Nephron (organoid): Measurements from ENCODE around the gene VAV2.

Source experiments
- H3K27ac Mint-ChIP-seq, 3 experiments: 2 replicates each; pipeline ENCODE4 v1.8.0; 2020; ENCODE audit warnings: mixed read lengths in 3 of 3, mild to moderate bottlenecking in 2 of 3, moderate library complexity in 1 of 3
- H3K27me3 Mint-ChIP-seq: 2 replicates; pipeline ENCODE4 v1.8.0; 2021; ENCODE audit warnings: low read depth, mild to moderate bottlenecking, moderate library complexity, mixed read lengths
- H3K36me3 Mint-ChIP-seq: 2 replicates; pipeline ENCODE4 v1.8.0; 2020; ENCODE audit warnings: low read depth, mixed read lengths
- H3K4me1 Mint-ChIP-seq: 2 replicates; pipeline ENCODE4 v1.8.0; 2020; ENCODE audit warnings: mixed read lengths
- H3K4me3 Mint-ChIP-seq, 3 experiments: 2 replicates each; pipeline ENCODE4 v1.8.0; 2020; ENCODE audit warnings: mild to moderate bottlenecking in 3 of 3, mixed read lengths in 3 of 3, moderate library complexity in 2 of 3
- H3K9me3 Mint-ChIP-seq: 2 replicates; pipeline ENCODE4 v1.8.0; 2020; ENCODE audit warnings: mixed read lengths
- CTCF ChIP-seq, 3 experiments: fragments of 200-600 bp; sonication (generic); IDR thresholded peaks; one replicate each; pipeline ENCODE4 v1.5.0; 2021; ENCODE audit warnings: antibody characterized with exemption in 3 of 3; ENCODE audit not compliant: unreplicated experiment in 3 of 3

VAV2 gene

GRCh38 chr9:133727876-133728441, 264.2 kb downstream of the VAV2 start:
- Mint-ChIP-seq H3K27me3 (peaks cover 7% of the 10 kb centered on the region), H3K4me1 (no peaks in the 10 kb centered on the region), H3K4me3 (no peak overlapping the region), H3K36me3 (peaks cover 8% of the 10 kb centered on the region), H3K27ac (no peak overlapping the region), H3K9me3 (no peaks in the 10 kb centered on the region)
- TF ChIP-seq CTCF (IDR thresholded peaks at IDR 0.05; ENCODE audit: unreplicated experiment in 3 of 3) = no peak

- no peaks in the 10 kb centered on the region for H3K9me3 Mint-ChIP-seq
- TF ChIP-seq CTCF (IDR thresholded peaks at IDR 0.05; ENCODE audit: unreplicated experiment in 3 of 3) = no peak
- no peak overlapping the region for H3K27ac Mint-ChIP-seq
- no peak overlapping the region for H3K4me3 Mint-ChIP-seq
- H3K4me1 Mint-ChIP-seq = no peaks in the 10 kb centered on the region
- H3K27me3 Mint-ChIP-seq = peaks cover 7% of the 10 kb centered on the region
- peaks cover 8% of the 10 kb centered on the region for H3K36me3 Mint-ChIP-seq
Observed at GRCh38 chr9:133727277-133727875, 264.7 kb downstream of the VAV2 start.

- Mint-ChIP-seq H3K4me3 (no peak overlapping the region), H3K36me3 (peaks cover 8% of the 10 kb centered on the region), H3K9me3 (no peaks in the 10 kb centered on the region), H3K27ac (no peak overlapping the region), H3K27me3 (peaks cover 7% of the 10 kb centered on the region), H3K4me1 (no peaks in the 10 kb centered on the region)
- peak; percentile 63 to 70 (median 67) for TF ChIP-seq CTCF (IDR thresholded peaks at IDR 0.05; ENCODE audit: unreplicated experiment in 3 of 3)
Observed at GRCh38 chr9:133726401-133727276, 265.5 kb downstream of the VAV2 start.

DNA sequence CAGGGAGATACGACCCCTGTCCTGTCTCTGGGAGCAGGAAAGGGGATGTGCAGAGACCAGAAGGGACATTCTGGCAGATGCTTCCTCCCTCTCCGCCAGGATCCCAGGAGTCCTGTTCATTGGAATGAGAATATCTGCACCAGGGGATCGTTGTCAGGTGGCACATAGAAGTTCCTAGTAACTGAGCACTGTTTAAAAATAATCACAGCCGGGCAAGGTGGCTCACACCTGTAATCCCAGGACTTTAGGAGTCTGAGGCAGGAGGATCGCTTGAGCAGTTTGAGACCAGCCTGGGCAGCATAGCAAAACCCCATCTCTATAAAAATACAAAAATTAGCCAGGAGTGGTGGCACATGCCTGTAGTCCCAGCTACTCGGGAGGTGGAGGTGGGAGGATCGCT, 266.2 kb downstream of the VAV2 start:
- H3K9me3 Mint-ChIP-seq = no peaks in the 10 kb centered on the region
- peaks cover 9% of the 10 kb centered on the region for H3K27me3 Mint-ChIP-seq
- H3K27ac Mint-ChIP-seq = no peak overlapping the region
- TF ChIP-seq CTCF (IDR thresholded peaks at IDR 0.05; ENCODE audit: unreplicated experiment in 3 of 3) = no peak
- H3K4me1 Mint-ChIP-seq = no peaks in the 10 kb centered on the region
- peaks cover 8% of the 10 kb centered on the region for H3K36me3 Mint-ChIP-seq
- H3K4me3 Mint-ChIP-seq = no peak overlapping the region

GRCh38 chr9:133718563-133719315, 273.4 kb downstream of the VAV2 start:
- Mint-ChIP-seq H3K9me3 (peaks cover 3% of the 10 kb centered on the region), H3K27me3 (peaks cover 16% of the 10 kb centered on the region), H3K27ac (no peak overlapping the region), H3K36me3 (peaks cover 10% of the 10 kb centered on the region), H3K4me3 (no peak overlapping the region), H3K4me1 (peaks cover 19% of the 10 kb centered on the region)
- TF ChIP-seq CTCF (IDR thresholded peaks at IDR 0.05; ENCODE audit: unreplicated experiment in 3 of 3) = no peak
